ENCODE results near the gene ABHD16A. TPM values are rescaled to one million over a fixed set of nuclear protein-coding genes. Genes with fewer than 3 reads are reported as not detected.

The ABHD16A gene
- total and polyA plus RNA-seq, 10 of the 15 experiments (the other 5 are each of a cell fraction or from before 2014, with no cell fraction given), result 7.5 to 43.0 (median 32.9) TPM

DNA sequence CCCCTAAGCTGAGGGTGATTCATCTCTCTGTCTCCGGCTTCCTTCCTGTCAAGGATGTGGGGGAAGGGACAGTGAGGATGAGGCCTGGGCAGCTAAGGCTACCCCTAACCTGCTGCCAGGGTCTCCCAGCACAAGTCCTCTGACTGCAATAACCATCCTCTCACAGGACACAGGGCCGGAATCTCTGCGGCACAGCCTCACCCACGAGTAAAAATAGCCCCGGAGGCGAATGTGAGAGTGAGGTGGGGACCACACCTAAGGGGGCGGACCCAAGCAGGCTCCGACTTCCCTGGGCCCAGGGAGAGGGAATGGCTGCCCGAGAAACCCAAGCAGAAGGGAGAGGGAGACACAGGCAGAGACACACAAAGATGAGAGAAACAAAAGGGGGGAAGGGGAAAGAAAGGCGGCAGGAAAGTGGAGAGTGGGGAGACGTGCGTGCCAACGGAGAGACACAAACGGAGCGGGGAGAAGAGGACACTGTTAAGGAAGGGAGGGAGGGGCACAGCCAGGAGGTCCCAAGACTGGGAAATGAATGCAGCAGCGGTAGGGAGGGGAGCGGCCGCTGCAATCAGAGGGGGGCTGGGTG lies 31.8 kb upstream of the ABHD16A start:
- peak overlapping the region; percentile 99 for H3K4me2 ChIP-seq (ENCODE audit: control insufficient read depth, insufficient read depth)
- peak overlapping the region; percentile 99 for H3K27ac ChIP-seq (ENCODE audit: control insufficient read depth, insufficient read depth)
- H2AFZ ChIP-seq (ENCODE audit: control insufficient read depth, low read depth, low read length), result no peak overlapping the region; the same call in 1 of the 2 replicates
- intact Hi-C loops (cut with micrococcal nuclease; ENCODE audit: unreplicated experiment), result loop anchor here (5.0 kb wide), 2 partner anchors 53 to 68 kb away; partner anchors contain the start of genes CSNK2B, LY6G5B and LY6G5C
- in situ Hi-C loops (cut with MboI), result no loop called here
- RAD21 ChIA-PET (ENCODE audit: unreplicated experiment), result interaction anchor here (1.0 to 5.6 kb wide), 6 partner anchors 35 to 95 kb away, joined by 4 to 53 read pairs (median 10); partner anchors contain the start of genes HSPA1A, HSPA1B and HSPA1L
- CTCF ChIA-PET, result interaction anchor here (0.5 to 15.8 kb wide), 9 partner anchors 11 to 154 kb away, joined by 3 to 208 read pairs (median 3); partner anchors contain the start of gene VARS1
- peak overlapping the region; percentile 100 for H3K4me3 ChIP-seq
- H3K36me3 ChIP-seq (ENCODE audit: control insufficient read depth in 2 of 2, insufficient read depth in 2 of 2, low read length in 1 of 2), result peaks cover 6 to 13% of the 10 kb centered on the region in 2 experiments; a peak in 3 of 4 replicates
- peaks cover 26% of the 10 kb centered on the region for H3K4me1 ChIP-seq (ENCODE audit: control insufficient read depth, insufficient read depth, low read length)
- H4K20me1 ChIP-seq (ENCODE audit: control insufficient read depth, insufficient read depth), result 0 out of 2 replicates have a peak, but pooled peaks cover 4% of the 10 kb centered on the region
- no TSS peak for BruUV-seq (replicated peaks)
- POLR2A ChIA-PET, result interaction anchor here (0.6 to 9.7 kb wide), 12 partner anchors 21 to 1523 kb away, joined by 3 to 158 read pairs (median 4); partner anchors contain the start of genes HSPA1A, HSPA1B, HSPA1L and LSM2
- WGBS (ENCODE audit: insufficient coverage, insufficient replicate concordance, low lambda C conversion rate, missing lambda C conversion rate), result 3% methylated on average over 18 of the region's 18 CpGs
- H3K9ac ChIP-seq (ENCODE audit: control insufficient read depth, insufficient read depth, low read length), result peak overlapping the region; percentile 98
- peak; percentile 35 for ATAC-seq
- no peaks in the 10 kb centered on the region for H3K9me3 ChIP-seq (replicated peaks; ENCODE audit: control insufficient read depth, insufficient read depth, low read length)
- SMC1A ChIA-PET (ENCODE audit: uncharacterized antibody, unreplicated experiment), result interaction anchor here (0.6 to 6.3 kb wide), 11 partner anchors 11 to 98 kb away, joined by 3 to 42 read pairs (median 3); partner anchors contain the start of genes C6orf47, LSM2, LY6G5C and MPIG6B
- H3K79me2 ChIP-seq (ENCODE audit: control insufficient read depth, insufficient read depth, low read length), result peaks cover 40% of the 10 kb centered on the region
- peak; percentile 56 for FAIRE-seq
- H3K27me3 ChIP-seq (replicated peaks in 1 of 2; ENCODE audit: control insufficient read depth in 2 of 2, insufficient read depth in 2 of 2, low read length in 1 of 2), result no peaks in the 10 kb centered on the region
- DNase-seq (ENCODE audit: low read depth, low spot score), result peak; percentile 60
- peak; percentile 22 to 49; a peak in 1 of 4 replicates for TF ChIP-seq BHLHE40 (IDR thresholded peaks at IDR 0.05; ENCODE audit: borderline replicate concordance in 1 of 2, low read depth in 2 of 2, low read length in 1 of 2)
- TF ChIP-seq MYC (IDR thresholded peaks at IDR 0.05; ENCODE audit: insufficient read depth, insufficient read length, insufficient replicate concordance, low read length, severe bottlenecking), result no peak
- TF ChIP-seq POLR2A (IDR thresholded peaks at IDR 0.05; ENCODE audit: low read depth, low read length), result peak; percentile 73
- TF ChIP-seq NR2C1 (IDR thresholded peaks at IDR 0.05), result no peak
- TF ChIP-seq, protein P1, sequence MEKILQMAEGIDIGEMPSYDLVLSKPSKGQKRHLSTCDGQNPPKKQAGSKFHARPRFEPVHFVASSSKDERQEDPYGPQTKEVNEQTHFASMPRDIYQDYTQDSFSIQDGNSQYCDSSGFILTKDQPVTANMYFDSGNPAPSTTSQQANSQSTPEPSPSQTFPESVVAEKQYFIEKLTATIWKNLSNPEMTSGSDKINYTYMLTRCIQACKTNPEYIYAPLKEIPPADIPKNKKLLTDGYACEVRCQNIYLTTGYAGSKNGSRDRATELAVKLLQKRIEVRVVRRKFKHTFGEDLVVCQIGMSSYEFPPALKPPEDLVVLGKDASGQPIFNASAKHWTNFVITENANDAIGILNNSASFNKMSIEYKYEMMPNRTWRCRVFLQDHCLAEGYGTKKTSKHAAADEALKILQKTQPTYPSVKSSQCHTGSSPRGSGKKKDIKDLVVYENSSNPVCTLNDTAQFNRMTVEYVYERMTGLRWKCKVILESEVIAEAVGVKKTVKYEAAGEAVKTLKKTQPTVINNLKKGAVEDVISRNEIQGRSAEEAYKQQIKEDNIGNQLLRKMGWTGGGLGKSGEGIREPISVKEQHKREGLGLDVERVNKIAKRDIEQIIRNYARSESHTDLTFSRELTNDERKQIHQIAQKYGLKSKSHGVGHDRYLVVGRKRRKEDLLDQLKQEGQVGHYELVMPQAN (conservative IDR thresholded peaks at IDR 0.05), result 0 out of 2 replicates have a peak, but pooled peaks have one; percentile 38
- TF ChIP-seq MXI1 (IDR thresholded peaks at IDR 0.05; ENCODE audit: low read depth, low read length), result peak; percentile 69
- peak; percentile 84 for TF ChIP-seq MEF2B (IDR thresholded peaks at IDR 0.05; ENCODE audit: partially characterized antibody, poor library complexity, severe bottlenecking)
- TF ChIP-seq RUNX3 (IDR thresholded peaks at IDR 0.05; ENCODE audit: low read length), result no peak
- TF ChIP-seq IRF4 (IDR thresholded peaks at IDR 0.05; ENCODE audit: low read depth, low read length), result 0 out of 2 replicates have a peak, but pooled peaks have one; percentile 42
- no peak for TF ChIP-seq GABPA (IDR thresholded peaks at IDR 0.05; ENCODE audit: low read depth)
- TF ChIP-seq, protein P2, sequence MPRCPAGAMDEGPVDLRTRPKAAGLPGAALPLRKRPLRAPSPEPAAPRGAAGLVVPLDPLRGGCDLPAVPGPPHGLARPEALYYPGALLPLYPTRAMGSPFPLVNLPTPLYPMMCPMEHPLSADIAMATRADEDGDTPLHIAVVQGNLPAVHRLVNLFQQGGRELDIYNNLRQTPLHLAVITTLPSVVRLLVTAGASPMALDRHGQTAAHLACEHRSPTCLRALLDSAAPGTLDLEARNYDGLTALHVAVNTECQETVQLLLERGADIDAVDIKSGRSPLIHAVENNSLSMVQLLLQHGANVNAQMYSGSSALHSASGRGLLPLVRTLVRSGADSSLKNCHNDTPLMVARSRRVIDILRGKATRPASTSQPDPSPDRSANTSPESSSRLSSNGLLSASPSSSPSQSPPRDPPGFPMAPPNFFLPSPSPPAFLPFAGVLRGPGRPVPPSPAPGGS (IDR thresholded peaks at IDR 0.05; ENCODE audit: borderline replicate concordance, insufficient read depth, low read depth, low read length, poor library complexity, severe bottlenecking), result no peak
- TF ChIP-seq TBL1XR1 (IDR thresholded peaks at IDR 0.05; ENCODE audit: low read depth, low read length), result peak; percentile 81
- no peak for TF ChIP-seq BACH1 (IDR thresholded peaks at IDR 0.05; ENCODE audit: borderline replicate concordance)
- 0 out of 2 replicates have a peak, but pooled peaks have one; percentile 61 for TF ChIP-seq DPF2 (IDR thresholded peaks at IDR 0.05)
- TF ChIP-seq KAT2A (conservative IDR thresholded peaks at IDR 0.05; ENCODE audit: control insufficient read depth, low read depth, low read length), result no peak
- TF ChIP-seq EED (IDR thresholded peaks at IDR 0.05; ENCODE audit: low read depth), result peak; percentile 35
- TF ChIP-seq, protein P3, sequence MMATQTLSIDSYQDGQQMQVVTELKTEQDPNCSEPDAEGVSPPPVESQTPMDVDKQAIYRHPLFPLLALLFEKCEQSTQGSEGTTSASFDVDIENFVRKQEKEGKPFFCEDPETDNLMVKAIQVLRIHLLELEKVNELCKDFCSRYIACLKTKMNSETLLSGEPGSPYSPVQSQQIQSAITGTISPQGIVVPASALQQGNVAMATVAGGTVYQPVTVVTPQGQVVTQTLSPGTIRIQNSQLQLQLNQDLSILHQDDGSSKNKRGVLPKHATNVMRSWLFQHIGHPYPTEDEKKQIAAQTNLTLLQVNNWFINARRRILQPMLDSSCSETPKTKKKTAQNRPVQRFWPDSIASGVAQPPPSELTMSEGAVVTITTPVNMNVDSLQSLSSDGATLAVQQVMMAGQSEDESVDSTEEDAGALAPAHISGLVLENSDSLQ (IDR thresholded peaks at IDR 0.05), result peak; percentile 70
- TF ChIP-seq RAD51 (IDR thresholded peaks at IDR 0.05), result no peak
- TF ChIP-seq MTA3 (IDR thresholded peaks at IDR 0.05; ENCODE audit: borderline replicate concordance, low read length), result no peak
- no peak; the same call in 1 of the 2 replicates for TF ChIP-seq GATAD2B (conservative IDR thresholded peaks at IDR 0.05; ENCODE audit: low read depth)
